ENCODE results near the gene SERPINB13.
"Not testable (repeated sequence)": the region's sequence is repeated elsewhere in the genome, so short reads cannot be mapped to it uniquely, and the experiment has no call there.

The SERPINB13 gene

DNA sequence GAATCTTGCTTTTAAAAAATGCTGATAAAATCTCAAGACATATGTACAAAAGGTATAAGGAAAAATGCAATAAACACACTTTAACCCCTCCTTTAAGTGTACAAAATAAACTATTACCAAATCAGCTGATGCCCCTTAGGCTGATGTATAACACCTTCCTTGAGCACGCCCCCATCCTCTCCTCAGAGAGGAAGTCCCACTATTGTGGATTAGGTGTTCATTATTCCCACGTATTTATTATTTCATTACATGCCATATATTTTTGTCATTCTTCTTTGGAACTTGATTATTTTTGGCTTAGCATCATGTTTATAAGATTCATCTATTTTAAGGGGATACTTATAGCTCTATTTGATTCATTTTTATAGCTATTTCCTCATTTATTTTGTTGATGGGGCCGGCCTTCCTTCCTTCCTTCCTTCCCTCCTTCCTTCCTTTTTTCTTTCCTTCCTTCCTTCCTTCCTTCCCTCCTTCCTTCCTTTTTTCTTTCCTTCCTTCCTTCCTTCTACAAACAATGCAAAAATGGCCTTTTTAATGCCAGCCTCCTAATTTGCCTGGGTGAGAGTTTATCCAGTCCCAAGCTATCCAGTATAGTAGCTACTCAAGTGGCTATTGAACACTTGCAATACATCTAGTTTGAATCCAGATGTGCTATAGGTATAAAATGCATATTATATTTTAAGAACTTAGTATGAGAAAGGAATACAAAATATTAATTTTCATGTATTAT, 4.0 kb downstream of the SERPINB13 start:
- no peak for DNase-seq

GRCh38 chr18:63591725-63592124, 4.6 kb downstream of the SERPINB13 start:
- DNase-seq: no peak

DNA sequence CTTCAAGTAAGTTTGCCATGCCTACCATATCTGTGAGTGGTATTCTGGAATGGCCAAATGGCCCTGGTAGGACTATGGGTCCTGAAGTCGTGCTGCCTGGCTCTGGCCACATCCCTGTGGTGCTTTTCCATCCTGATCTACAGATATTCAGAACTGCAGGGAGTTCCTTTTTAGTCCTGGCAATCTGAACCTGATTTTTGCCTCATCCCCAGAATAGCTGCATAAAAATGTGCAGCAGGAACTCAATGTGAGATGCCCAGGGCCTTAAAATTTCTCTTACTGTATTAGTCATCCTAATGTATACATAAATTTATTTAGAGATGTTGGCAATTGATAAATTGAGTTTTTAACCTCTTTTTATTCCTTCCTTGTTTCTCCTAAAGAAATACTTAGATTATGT, 5.3 kb downstream of the SERPINB13 start:
- no peak for DNase-seq

- no peak for DNase-seq
Observed at GRCh38 chr18:63596964-63597363, 9.8 kb downstream of the SERPINB13 start.

DNA sequence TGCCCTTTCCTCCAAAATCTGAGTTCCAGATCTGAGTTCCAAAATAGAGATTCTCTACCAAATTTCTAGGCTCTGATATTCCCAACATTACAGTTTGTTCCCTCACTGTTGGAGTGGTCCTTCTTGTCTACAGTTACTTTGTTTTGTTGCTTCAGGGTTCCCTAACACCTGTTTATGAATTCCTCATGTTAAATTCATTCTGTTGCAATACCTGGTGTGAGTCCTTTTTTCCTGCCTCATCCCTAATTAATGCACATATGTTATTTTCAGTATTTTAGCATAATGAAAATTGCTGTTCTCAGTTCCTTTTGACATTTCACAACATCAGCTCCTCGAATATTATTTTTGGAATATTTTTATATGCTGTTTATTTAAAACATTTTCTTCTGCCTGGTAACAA, 16.2 kb downstream of the SERPINB13 start:
- no peak for DNase-seq

- no peak for DNase-seq
Observed at GRCh38 chr18:63603772-63604171, 16.6 kb downstream of the SERPINB13 start.

- DNase-seq: no peak
Observed at GRCh38 chr18:63604791-63605567, 17.8 kb downstream of the SERPINB13 start.

DNA sequence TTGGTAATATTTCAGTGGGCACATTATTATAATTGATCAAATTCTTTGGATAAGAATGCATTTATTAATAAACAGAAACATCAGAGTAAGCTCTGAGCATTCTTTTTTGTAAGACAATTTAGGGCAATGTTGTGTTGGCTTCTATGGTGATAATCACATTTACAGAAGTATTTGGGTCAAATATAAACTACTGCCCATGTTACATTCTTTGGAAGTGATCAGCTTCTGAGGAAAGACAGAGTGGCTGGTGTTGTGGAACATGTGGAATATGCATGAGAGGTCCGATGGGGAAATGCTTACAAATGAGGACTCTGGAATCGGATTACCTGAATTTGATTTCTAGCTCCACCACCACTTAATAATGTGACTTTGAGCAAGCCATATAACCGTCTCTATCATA, 19.4 kb downstream of the SERPINB13 start:
- DNase-seq: no peak

DNA sequence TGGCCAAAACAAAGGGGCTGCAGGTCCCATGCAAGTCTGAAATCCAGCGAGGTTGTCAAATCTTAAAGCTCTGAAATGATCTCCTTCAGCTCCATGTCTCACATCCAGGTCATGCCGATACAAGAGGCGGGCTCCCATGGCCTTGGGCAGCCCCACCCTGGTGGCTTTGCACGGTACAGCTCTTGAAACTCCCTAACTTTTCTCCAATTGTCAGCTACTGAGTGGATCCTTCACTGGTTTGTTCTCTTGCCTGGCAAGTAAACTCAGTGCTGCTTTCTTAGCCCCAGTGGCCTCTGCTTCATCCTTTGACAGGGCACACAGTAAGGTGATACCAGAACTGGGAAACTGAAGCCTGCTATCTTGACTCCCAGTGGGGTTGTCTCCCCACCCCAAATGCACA, 26.3 kb downstream of the SERPINB13 start:
- no peak for DNase-seq

DNA sequence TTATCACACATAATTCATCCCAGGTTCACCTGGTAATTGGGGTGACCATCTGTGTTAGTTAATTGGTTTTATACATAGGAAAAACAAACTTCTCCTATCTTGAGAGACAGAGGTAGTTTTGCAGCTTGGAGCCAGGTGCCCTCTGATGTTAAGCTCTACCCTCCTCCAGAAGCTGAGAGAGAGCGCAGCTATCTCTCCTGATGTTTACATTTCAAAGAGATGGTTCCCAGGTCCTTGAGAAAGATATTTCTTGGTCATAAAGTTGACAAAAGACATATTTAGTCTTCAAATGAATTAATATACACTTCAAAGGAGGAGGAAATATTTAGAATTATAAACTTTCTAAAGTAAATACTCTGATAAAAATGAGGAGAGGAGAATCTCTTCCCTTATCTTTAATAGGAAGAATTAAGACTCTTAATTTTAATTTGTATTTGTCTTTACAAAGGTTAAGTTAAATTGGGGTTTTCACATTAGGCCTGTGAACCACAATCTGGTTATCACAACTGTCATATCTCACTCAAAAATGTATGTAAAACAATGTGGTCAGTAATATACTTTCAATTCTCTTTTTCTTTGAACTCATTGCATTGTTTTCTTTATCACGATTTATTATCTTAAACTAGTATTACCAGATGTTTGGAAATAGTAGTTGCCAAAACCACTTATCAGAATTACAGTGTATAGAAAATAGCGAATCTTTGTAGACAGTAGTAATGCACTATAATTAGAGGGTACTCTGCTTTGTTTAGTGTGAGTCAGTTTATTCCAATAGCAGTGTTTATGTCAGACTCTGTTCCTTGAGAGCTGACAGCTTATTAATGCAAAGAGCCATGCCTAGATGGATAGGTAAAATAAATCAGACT, 30.1 kb downstream of the SERPINB13 start:
- no peak for DNase-seq

DNA sequence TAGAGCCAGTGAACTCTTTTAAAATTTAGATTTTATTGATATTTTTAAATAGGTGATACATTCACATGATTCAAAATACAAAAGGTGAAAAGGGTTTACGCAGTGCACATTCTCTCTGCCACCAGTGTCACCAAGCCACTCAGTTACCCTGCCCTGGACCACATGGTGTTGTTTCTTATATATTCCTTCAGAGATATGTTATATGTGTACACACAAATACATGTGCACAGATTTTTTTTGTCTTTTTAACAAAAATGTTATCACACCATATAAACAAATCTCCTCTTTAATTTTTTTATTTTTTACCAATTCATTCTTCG, 30.7 kb downstream of the SERPINB13 start:
- no peak for DNase-seq

DNA sequence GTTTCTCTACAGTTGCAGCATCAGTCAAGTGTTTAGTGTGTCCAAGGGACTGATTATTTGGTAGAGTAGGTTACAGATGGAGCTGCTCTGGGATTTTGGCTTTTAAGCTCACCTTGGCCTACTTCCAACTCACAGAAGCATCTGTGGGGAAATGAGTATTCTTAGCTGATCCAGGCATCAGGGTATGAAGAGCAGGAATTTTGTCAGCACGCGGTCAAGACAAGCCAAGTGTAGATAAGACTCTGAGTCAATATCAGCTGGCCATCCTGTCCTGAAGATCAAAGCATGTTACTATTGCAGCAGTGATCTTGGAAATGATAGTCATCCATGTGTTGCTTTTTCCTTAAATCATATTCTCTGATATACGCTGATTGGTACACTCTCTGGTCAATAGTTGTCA, 32.5 kb downstream of the SERPINB13 start:
- DNase-seq: no peak

- DNase-seq: no peak
Observed at GRCh38 chr18:63624863-63625262, 37.7 kb downstream of the SERPINB13 start.

- no peak for DNase-seq
Observed at GRCh38 chr18:63626431-63626830, 39.3 kb downstream of the SERPINB13 start.

DNA sequence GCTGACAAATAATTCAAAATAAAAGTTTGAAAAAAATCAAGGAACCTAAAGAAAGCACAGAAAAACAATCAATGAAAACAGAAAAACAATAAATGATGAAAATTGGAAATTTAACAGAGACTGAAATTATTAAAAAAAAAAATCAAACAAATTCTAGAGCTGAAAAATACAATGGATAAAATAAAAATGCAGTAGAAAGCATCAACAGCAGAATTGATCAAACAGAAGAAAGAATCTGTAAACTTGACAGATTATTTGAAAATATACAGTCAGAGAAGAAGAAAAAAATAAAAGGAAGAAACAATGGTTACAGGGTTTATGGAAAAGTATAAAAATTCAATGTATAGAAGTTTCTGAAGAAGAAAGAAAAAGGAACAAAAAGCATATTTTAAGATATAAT, 40.7 kb downstream of the SERPINB13 start:
- no peak for DNase-seq

DNA sequence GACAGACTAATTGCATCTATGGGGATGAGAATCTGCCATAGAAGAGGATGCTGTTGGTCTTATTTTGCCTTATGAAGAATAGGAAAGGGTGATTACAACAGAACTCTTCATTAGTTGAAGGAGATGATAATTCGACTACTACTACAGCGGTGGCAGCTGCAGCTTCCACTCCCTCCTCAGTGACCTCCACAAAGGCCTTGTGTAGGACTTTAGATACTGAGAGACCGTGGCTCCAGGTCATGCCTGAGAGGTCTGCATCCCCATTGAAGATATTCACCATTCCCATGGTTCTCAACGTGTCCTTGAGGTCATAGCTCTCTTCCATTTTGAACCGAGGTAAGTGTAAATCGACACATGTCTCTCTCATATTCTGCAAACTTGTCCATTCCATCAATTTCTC, 50.6 kb downstream of the SERPINB13 start:
- no peak for DNase-seq

- not testable (repeated sequence) for DNase-seq
Observed at GRCh38 chr18:63641157-63641680, 54.1 kb downstream of the SERPINB13 start.

- DNase-seq: not testable (repeated sequence)
Observed at GRCh38 chr18:63642668-63643356, 55.7 kb downstream of the SERPINB13 start.

- not testable (repeated sequence) for DNase-seq
Observed at GRCh38 chr18:63644142-63644541, 57.0 kb downstream of the SERPINB13 start, which contains the start of gene SERPINB4. TSS of gene SERPINB4 (minus strand) at chr18:63644256. CDS start at chr18:63643577, 679 bp downstream.

- DNase-seq: not testable (repeated sequence)
Observed at GRCh38 chr18:63644694-63645093, 57.6 kb downstream of the SERPINB13 start.

DNA sequence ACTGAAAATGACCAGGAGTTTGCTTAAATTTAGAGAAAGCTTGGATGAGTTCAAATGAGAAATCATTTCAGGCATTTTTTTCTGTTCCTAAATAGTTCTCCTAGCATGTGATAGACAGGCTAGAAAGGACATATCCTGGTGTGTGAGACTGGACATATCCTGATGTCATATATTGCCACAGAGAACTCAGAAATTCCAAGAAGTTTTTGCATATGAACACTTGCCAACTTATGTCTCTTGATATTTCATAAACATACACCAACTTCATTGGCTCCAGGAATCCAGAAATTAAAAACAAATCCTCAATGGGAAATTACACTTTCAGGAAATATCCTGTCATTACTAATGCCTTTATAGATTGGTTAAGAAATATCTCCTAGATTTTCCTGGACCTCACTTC, 59.8 kb downstream of the SERPINB13 start:
- DNase-seq: no peak

- DNase-seq: no peak
Observed at GRCh38 chr18:63648241-63648640, 61.1 kb downstream of the SERPINB13 start.

Data from stimulated activated CD4-positive, alpha-beta T cell treated with anti-CD3 and anti-CD28 coated beads, Interleukin-4, amount 100 ng/mL, for 4 hours (primary cell).